Heart left ventricle (tissue), 16 donors: Measurements from ENCODE around the gene SRGAP2B. TPM values are rescaled to one million over a fixed set of nuclear protein-coding genes. Genes with fewer than 3 reads are reported as not detected.
"Not testable (repeated sequence)": the region's sequence is repeated elsewhere in the genome, so short reads cannot be mapped to it uniquely, and the experiment has no call there.

Experiments used
- ATAC-seq, 4 donors: fragments of 200-7000 bp; cut with Tn5 transposase; one replicate each; pipeline ENCODE4 v1.9.1; 2020 to 2022; ENCODE audit warnings: moderate library complexity in 4 of 4, mild to moderate bottlenecking in 3 of 4, moderate number of reproducible peaks in 1 of 4
- DNase-seq, 5 donors: peaks; one replicate each; pipeline ENCODE4 v3.0.0-alpha.2; 2020
- H3K27ac ChIP-seq, 12 donors: fragments of 200-600 bp; sonication (generic) in 4 of 12; one replicate each; pipeline versions ENCODE4 v1.5.0 to v1.8.0; 2016 to 2022; ENCODE audit warnings: mild to moderate bottlenecking in 2 of 12
- H3K27me3 ChIP-seq, 9 donors: fragments of 200-600 bp; sonication (generic) in 2 of 9; one replicate each; pipeline versions ENCODE4 v1.5.1 to v1.8.0; 2016 to 2022; ENCODE audit warnings: mild to moderate bottlenecking in 3 of 9
- H3K36me3 ChIP-seq, 9 donors: fragments of 200-600 bp; sonication (generic) in 2 of 9; one replicate each; pipeline versions ENCODE4 v1.5.0 to v1.8.0; 2018 to 2022; ENCODE audit warnings: mild to moderate bottlenecking in 2 of 9
- H3K4me1 ChIP-seq, 12 donors: fragments of 200-600 bp; sonication (generic) in 4 of 12; one replicate each; pipeline versions ENCODE4 v1.5.0 to v1.8.0; 2016 to 2022; ENCODE audit warnings: mild to moderate bottlenecking in 3 of 12
- H3K4me3 ChIP-seq, 12 donors: fragments of 200-600 bp; sonication (generic) in 4 of 12; one replicate each; pipeline versions ENCODE4 v1.5.0 to v1.8.0; 2017 to 2022; ENCODE audit warnings: mild to moderate bottlenecking in 9 of 12, moderate library complexity in 4 of 12
- H3K9me3 ChIP-seq, 12 donors: fragments of 200-600 bp; sonication (generic) in 4 of 12; one replicate each; pipeline versions ENCODE4 v1.5.0 to v1.8.0; 2016 to 2022; ENCODE audit warnings: mild to moderate bottlenecking in 1 of 12
- WGBS, 4 donors: extraction: QIAGEN DNeasy Blood & Tissue Kit in 2 of 4; methylation state at CpG; one replicate each; pipeline versions ENCODE4 v1.1.5 to v1.1.7; 2013 to 2018; 5-methylcytosine and 5-hydroxymethylcytosine counted together
- intact Hi-C, 10 donors: fragments of 100-400 bp; cut with DNase I; formaldehyde crosslinking; loops; one replicate each; pipeline versions ENCODE4 v1.11.1 to v1.14.2; 2022
- polyA plus RNA-seq, 2 donors: library from polyadenylated mRNA; stranded (reverse); fragments of 200-250 nt; gene quantifications; one replicate each; pipeline ENCODE4 v1.2.3, GENCODE V29; 2013
- total RNA-seq, 9 donors: library from RNA; depleted of rRNA in 2 of 9; stranded (reverse); fragments of >200 nt in 2 of 9; fragmentation: NEBNext Ultra II Directional in 3 of 9; extraction: Animal tissue kit (Norgen Biotek cat#: 25700) in 3 of 9; gene quantifications; one replicate each; pipeline versions ENCODE4 v1.1.0 to v1.2.4, GENCODE V29; 2016 to 2023
- donor health status: ischemic (EF 13 %, LVEDD 7.1; RV severe dilation, severe dysfunction).
- donor health status: healthy with polysubstance abuse.
- donor health status: DM: no; HTN: yes; CAD: no.
- donor health status: DM: no; HTN: no; CAD: no.
- donor health status: ischemic (EF 25% LVEDD 6.9; RV normal size, moderate dysfunction).
- donor health status: ischemic (EF 25% LVEDD 5.7; RV mildly dilated, moderate dysfunction).
- donor health status: healthy.
- donor health status: DM: yes; HTN: yes; CAD: no.
- donor health status: ischemic (EF 35%, LVEDD 5.7; RV mildly dilated, moderate dysfunction).
- donor health status: nonischemic (EF 11% LVEDD 7.7; RV severe dilation, severe dysfunction).
- donor health status: DM: yes; HTN: yes; CAD: no.
- donor health status: PGD.
- donor health status: ischemic (EF 29% LVEDD 5.4; RV normal size, mild dysfunction).
- donor health status: nonischemic (EF 23%, LVEDD 6.1; RV moderate dilation, normal function).

Gene SRGAP2B
- total and polyA plus RNA-seq, 11 donors: 3.0 to 26.8 (median 9.9) TPM

- H3K27ac ChIP-seq, H3K9me3 ChIP-seq, H3K36me3 ChIP-seq, H3K4me1 ChIP-seq, H3K4me3 ChIP-seq, H3K27me3 ChIP-seq, DNase-seq, intact Hi-C loops: not testable (repeated sequence)
- WGBS, 4 donors: 52 to 66% (median 59%) methylated on average over 1 to 2 of the region's 2 CpGs
- peak in 2 of 4 donors; percentile 36 to 43 for ATAC-seq
Observed at GRCh38 chr1:145036019-145036418, 59.1 kb downstream of the SRGAP2B start.

- H3K4me1 ChIP-seq, ATAC-seq, H3K27ac ChIP-seq, H3K4me3 ChIP-seq, H3K27me3 ChIP-seq, H3K36me3 ChIP-seq, H3K9me3 ChIP-seq, DNase-seq, intact Hi-C loops: not testable (repeated sequence)
- no CpG with 5 or more reads among the region's 2 CpGs for WGBS, 4 donors
Observed at GRCh38 chr1:145033523-145033922, 61.6 kb downstream of the SRGAP2B start.

- DNase-seq, H3K9me3 ChIP-seq, H3K27ac ChIP-seq, ATAC-seq, H3K4me1 ChIP-seq, H3K4me3 ChIP-seq, H3K36me3 ChIP-seq, H3K27me3 ChIP-seq, intact Hi-C loops: not testable (repeated sequence)
- no CpG with 5 or more reads among the region's 4 CpGs for WGBS, 4 donors
Observed at GRCh38 chr1:145027251-145027650, 67.9 kb downstream of the SRGAP2B start.

- H3K27ac ChIP-seq, DNase-seq, H3K4me1 ChIP-seq, H3K4me3 ChIP-seq, intact Hi-C loops, ATAC-seq, H3K27me3 ChIP-seq, H3K36me3 ChIP-seq, H3K9me3 ChIP-seq: not testable (repeated sequence)
Observed at GRCh38 chr1:145025286-145025685, 69.8 kb downstream of the SRGAP2B start.

- not testable (repeated sequence) for ATAC-seq, H3K4me3 ChIP-seq
Observed at GRCh38 chr1:145022259-145022658, 72.9 kb downstream of the SRGAP2B start.

GRCh38 chr1:145021749-145022148 lies 73.4 kb downstream of the SRGAP2B start:
- H3K36me3 ChIP-seq, DNase-seq, intact Hi-C loops, ATAC-seq, H3K27me3 ChIP-seq, H3K4me3 ChIP-seq, H3K9me3 ChIP-seq, H3K27ac ChIP-seq, H3K4me1 ChIP-seq: not testable (repeated sequence)
- WGBS, 4 donors: 83 to 91% (median 89%) methylated on average over 2 to 3 of the region's 4 CpGs; no CpG with 5 or more reads in 1 of the 4 donors

More at GRCh38 chr1:145022259-145022658, 72.9 kb downstream of the SRGAP2B start:
- H3K27me3 ChIP-seq, H3K9me3 ChIP-seq, DNase-seq, H3K27ac ChIP-seq, H3K36me3 ChIP-seq, H3K4me1 ChIP-seq, intact Hi-C loops: not testable (repeated sequence)
- WGBS, 4 donors: 86 to 100% methylated on average over 1 of the region's 2 CpGs; no CpG with 5 or more reads in 2 of the 4 donors

GRCh38 chr1:145019709-145020108 lies 75.4 kb downstream of the SRGAP2B start:
- H3K27ac ChIP-seq, DNase-seq, H3K36me3 ChIP-seq, ATAC-seq, H3K4me3 ChIP-seq, H3K9me3 ChIP-seq, H3K27me3 ChIP-seq, H3K4me1 ChIP-seq, intact Hi-C loops: not testable (repeated sequence)
- 36 to 73% (median 68%) methylated on average over 2 of the region's 2 CpGs for WGBS, 4 donors

GRCh38 chr1:145017725-145018124 lies 77.4 kb downstream of the SRGAP2B start:
- H3K27me3 ChIP-seq, H3K36me3 ChIP-seq, H3K9me3 ChIP-seq, H3K27ac ChIP-seq, H3K4me3 ChIP-seq, intact Hi-C loops, DNase-seq, H3K4me1 ChIP-seq: not testable (repeated sequence)
- 31 to 63% (median 51%) methylated on average over 2 of the region's 2 CpGs for WGBS, 4 donors
- ATAC-seq: peak; percentile 47 to 72 (median 60)

- H3K27me3 ChIP-seq, DNase-seq, H3K9me3 ChIP-seq, H3K4me3 ChIP-seq, H3K27ac ChIP-seq, ATAC-seq, intact Hi-C loops, H3K36me3 ChIP-seq, H3K4me1 ChIP-seq: not testable (repeated sequence)
Observed at GRCh38 chr1:145016492-145016862, 78.7 kb downstream of the SRGAP2B start.

GRCh38 chr1:145015744-145016491 lies 79.2 kb downstream of the SRGAP2B start:
- H3K27me3 ChIP-seq, DNase-seq, H3K27ac ChIP-seq, H3K4me1 ChIP-seq, H3K36me3 ChIP-seq, H3K9me3 ChIP-seq, H3K4me3 ChIP-seq, intact Hi-C loops: not testable (repeated sequence)
- no CpG with 5 or more reads among the region's 2 CpGs for WGBS, 4 donors
- peak in 3 of 4 donors; percentile 22 to 86 (median 58) for ATAC-seq

GRCh38 chr1:145013353-145013752 lies 81.8 kb downstream of the SRGAP2B start:
- intact Hi-C loops, H3K9me3 ChIP-seq, H3K36me3 ChIP-seq, ATAC-seq, H3K27ac ChIP-seq, DNase-seq, H3K27me3 ChIP-seq, H3K4me1 ChIP-seq, H3K4me3 ChIP-seq: not testable (repeated sequence)
- WGBS, 4 donors: 98 to 100% (median 99%) methylated on average over 2 to 4 of the region's 4 CpGs; no CpG with 5 or more reads in 1 of the 4 donors
